IMR-90 (cell line): Measurements from ENCODE around the gene GINS1. TPM values are rescaled to one million over a fixed set of nuclear protein-coding genes. Genes with fewer than 3 reads are reported as not detected.
A peak's percentile ranks its signal among the peaks of the same experiment; 100 is the strongest.

Experiments
- ATAC-seq: fragments of 200-7000 bp; cut with Tn5 transposase; 2 replicates; pipeline ENCODE4 v1.9.1; 2020; ENCODE audit warnings: low read depth, mild to moderate bottlenecking, moderate library complexity
- BruUV-seq: library from RNA; stranded (reverse); fragments of 400-500 nt; replicated peaks from 2 replicates; lab custom pipeline; 2021; lab: Mats Ljungman, UMichigan
- CTCF ChIA-PET: fragments of 300-600 bp; formaldehyde crosslinking; extraction: SDS; loops from one replicate; lab custom pipeline; 2021; ENCODE audit warnings: antibody characterized with exemption; lab: Yijun Ruan, JAX
- POLR2A ChIA-PET: fragments of 300-600 bp; sonication (Branson Sonifier 250); formaldehyde crosslinking; loops from one replicate; lab custom pipeline; 2022; ENCODE audit warnings: antibody characterized with exemption; ENCODE audit not compliant: unreplicated experiment; lab: Charles Lee
- DNase-seq: peaks from one replicate; pipeline ENCODE4 v3.0.0; 2013
- H2AFZ ChIP-seq: replicated peaks from 2 replicates; pipeline ENCODE3; 2013; ENCODE audit warnings: low read length, mild to moderate bottlenecking; ENCODE audit not compliant: poor library complexity
- H2AK5ac ChIP-seq: 2 replicates; pipeline ENCODE4 v1.6.1; 2013; ENCODE audit warnings: low read depth, low read length, inconsistent platforms
- H2AK9ac ChIP-seq: replicated peaks from 2 replicates; pipeline ENCODE3; 2013; ENCODE audit warnings: mild to moderate bottlenecking, low read depth, low read length, moderate library complexity; ENCODE audit not compliant: poor library complexity
- H2BK120ac ChIP-seq: 2 replicates; pipeline ENCODE4 v1.6.1; 2013; ENCODE audit warnings: low read depth, low read length, inconsistent platforms
- H2BK15ac ChIP-seq: 3 replicates; pipeline ENCODE4 v1.6.1; 2013; ENCODE audit warnings: low read depth, low read length, inconsistent platforms
- H2BK20ac ChIP-seq: 2 replicates; pipeline ENCODE4 v1.6.1; 2013; ENCODE audit warnings: low read depth, mild to moderate bottlenecking, inconsistent platforms, low read length, moderate library complexity
- H2BK5ac ChIP-seq: 2 replicates; pipeline ENCODE4 v1.6.1; 2013; ENCODE audit warnings: mild to moderate bottlenecking, low read depth, low read length, inconsistent platforms; ENCODE audit not compliant: poor library complexity, severe bottlenecking
- H3K14ac ChIP-seq: replicated peaks from 2 replicates; pipeline ENCODE4 v1.6.1; 2013; ENCODE audit warnings: low read depth, low read length, inconsistent platforms
- H3K18ac ChIP-seq: 2 replicates; pipeline ENCODE4 v1.6.1; 2013; ENCODE audit warnings: low read depth, low read length, control low read depth
- H3K23ac ChIP-seq: 2 replicates; pipeline ENCODE4 v1.6.1; 2013; ENCODE audit warnings: low read depth, low read length, inconsistent platforms
- H3K27ac ChIP-seq: 2 replicates; pipeline ENCODE4 v1.5.1; 2013; ENCODE audit warnings: mild to moderate bottlenecking, control low read depth, low read length; ENCODE audit not compliant: insufficient read depth
- H3K27me3 ChIP-seq: 2 replicates; pipeline ENCODE4 v1.6.1; 2013; ENCODE audit warnings: low read length; ENCODE audit not compliant: control insufficient read depth, insufficient read depth
- H3K36me3 ChIP-seq: 2 replicates; pipeline ENCODE4 v1.6.1; 2013; ENCODE audit warnings: low read length, mixed read lengths; ENCODE audit not compliant: control insufficient read depth, insufficient read depth
- H3K4ac ChIP-seq: 2 replicates; pipeline ENCODE4 v1.6.1; 2013; ENCODE audit warnings: low read depth, low read length, inconsistent platforms
- H3K4me1 ChIP-seq: 2 replicates; pipeline ENCODE4 v1.6.1; 2013; ENCODE audit warnings: low read length, mixed read lengths; ENCODE audit not compliant: control insufficient read depth, insufficient read depth
- H3K4me2 ChIP-seq: 2 replicates; pipeline ENCODE4 v1.6.1; 2013; ENCODE audit warnings: low read depth, mild to moderate bottlenecking, control low read depth, low read length, moderate library complexity
- H3K4me3 ChIP-seq: 2 replicates; pipeline ENCODE4 v1.5.1; 2013; ENCODE audit warnings: low read depth, mild to moderate bottlenecking, control low read depth, low read length, moderate library complexity; ENCODE audit not compliant: insufficient read depth
- H3K56ac ChIP-seq: 2 replicates; pipeline ENCODE4 v1.6.1; 2013; ENCODE audit warnings: low read length, inconsistent platforms; ENCODE audit not compliant: insufficient read depth; ENCODE audit errors: extremely low read depth
- H3K79me1 ChIP-seq, 2 experiments: 2 replicates each; pipeline ENCODE4 v1.6.1; 2013; ENCODE audit warnings: low read length in 2 of 2, inconsistent platforms in 1 of 2, low read depth in 1 of 2
- H3K9ac ChIP-seq: 2 replicates; pipeline ENCODE4 v1.6.1; 2013; ENCODE audit warnings: low read depth, low read length, control low read depth
- H3K9me1 ChIP-seq: 2 replicates; pipeline ENCODE4 v1.6.1; 2013; ENCODE audit warnings: low read length, inconsistent platforms; ENCODE audit not compliant: insufficient read depth
- H3K9me3 ChIP-seq: 2 replicates; pipeline ENCODE4 v1.6.1; 2013; ENCODE audit warnings: low read length; ENCODE audit not compliant: control insufficient read depth, insufficient read depth
- H4K20me1 ChIP-seq: 2 replicates; pipeline ENCODE4 v1.6.1; 2013; ENCODE audit warnings: low read length, inconsistent platforms; ENCODE audit not compliant: insufficient read depth
- H4K5ac ChIP-seq: 2 replicates; pipeline ENCODE4 v1.6.1; 2013; ENCODE audit warnings: mild to moderate bottlenecking, low read depth, low read length, control low read depth
- H4K8ac ChIP-seq, 2 experiments: 2 replicates each; pipeline ENCODE4 v1.6.1; 2013; ENCODE audit warnings: low read depth in 2 of 2, low read length in 2 of 2, control low read depth in 1 of 2, inconsistent platforms in 1 of 2
- H4K91ac ChIP-seq: 2 replicates; pipeline ENCODE4 v1.6.1; 2013; ENCODE audit warnings: low read depth, low read length, inconsistent platforms; ENCODE audit not compliant: insufficient read depth
- CHD1 ChIP-seq: IDR thresholded peaks from 2 replicates; pipeline ENCODE4 v1.6.1; 2012; ENCODE audit warnings: low read depth, low read length, improper control_type of control experiment
- ELK1 ChIP-seq: fragments of 150-350 bp; IDR thresholded peaks from 2 replicates; pipeline ENCODE4 v1.6.1; 2016; ENCODE audit warnings: low read depth, mild to moderate bottlenecking, low read length, moderate library complexity, borderline replicate concordance
- FOS ChIP-seq: fragments of 150-350 bp; IDR thresholded peaks from 2 replicates; pipeline ENCODE4 v1.6.1; 2016; ENCODE audit warnings: low read depth, low read length
- POLR2A ChIP-seq: IDR thresholded peaks from 2 replicates; pipeline ENCODE4 v1.6.1; 2012; ENCODE audit warnings: mild to moderate bottlenecking, low read depth, low read length
- RAD21 ChIP-seq: IDR thresholded peaks from 2 replicates; pipeline ENCODE4 v1.6.1; 2012; ENCODE audit warnings: low read length, improper control_type of control experiment
- USF2 ChIP-seq: fragments of 150-350 bp; IDR thresholded peaks from 2 replicates; pipeline ENCODE4 v1.6.1; 2017; ENCODE audit warnings: mild to moderate bottlenecking, antibody characterized with exemption, low read length, low read depth
- WGBS, 2 experiments: methylation state at CpG; one replicate each; pipeline versions ENCODE4 v1.1.5 to v1.1.7; 2013; ENCODE audit warnings: missing lambda C conversion rate in 2 of 2; ENCODE audit not compliant: insufficient read length in 1 of 2; ENCODE audit errors: extremely low coverage in 2 of 2; 5-methylcytosine and 5-hydroxymethylcytosine counted together
- dilution Hi-C: fragments of 300-500 bp; cut with HindIII; formaldehyde crosslinking; loops from one replicate; pipeline ENCODE4 v1.14.3; 2018; ENCODE audit warnings: low sequenced_read_pairs; ENCODE audit not compliant: unreplicated experiment
- in situ Hi-C: fragments of 300-500 bp; cut with MboI; formaldehyde crosslinking; loops from 3 replicates; pipeline ENCODE4 v1.14.3; 2019; ENCODE audit warnings: low sequenced_read_pairs, inconsistent platforms, mixed read lengths
- intact Hi-C: fragments of 100-400 bp; cut with micrococcal nuclease; formaldehyde crosslinking; loops from 2 replicates; pipeline ENCODE4 v1.10.0; 2022
- polyA plus RNA-seq, 3 experiments: library from polyadenylated mRNA; depleted of rRNA; stranded (reverse); fragments of >200 nt; gene quantifications; 2 replicates each; pipeline ENCODE4 v1.2.3, GENCODE V29; 2012; ENCODE audit warnings: low replicate concordance in 1 of 3
- total RNA-seq: library from RNA; depleted of rRNA; stranded (reverse); fragments of >200 nt; gene quantifications from 2 replicates; pipeline ENCODE4 v1.2.3, GENCODE V29; 2012

Gene GINS1
- total and polyA plus RNA-seq, 2 of the 4 experiments (the other 2 are of a cell fraction) = 4.9 to 6.6 TPM

GRCh38 chr20:25464501-25465242, 57.2 kb downstream of the GINS1 start:
- H3K4me1 ChIP-seq = no peaks in the 10 kb centered on the region
- ATAC-seq (no peak), DNase-seq (no peak)
- no peak overlapping the region for H3K27ac ChIP-seq
- no peak overlapping the region for H3K4me3 ChIP-seq
- no peaks in the 10 kb centered on the region; the same call in 1 of the 2 replicates for H3K9me1 ChIP-seq
- peaks cover 40% of the 10 kb centered on the region for H3K36me3 ChIP-seq
- H2AK5ac ChIP-seq = no peak overlapping the region
- H3K14ac ChIP-seq = no peak overlapping the region
- no peak overlapping the region for H2BK5ac ChIP-seq
- H4K91ac ChIP-seq = no peak overlapping the region
- no peak overlapping the region for H2BK15ac ChIP-seq
- H3K9me3 ChIP-seq = no peaks in the 10 kb centered on the region
- ChIA-PET CTCF (no interaction called here), POLR2A (no interaction called here)
- no peak overlapping the region for H4K8ac ChIP-seq
- H3K4ac ChIP-seq = no peak overlapping the region
- dilution Hi-C loops (no loop called here), intact Hi-C loops (no loop called here), in situ Hi-C loops (no loop called here)
- 0 out of 4 replicates have a peak, but pooled peaks cover 0 to under 1% of the 10 kb centered on the region in 2 experiments for H3K79me1 ChIP-seq
- 0 out of 2 replicates have a peak, but pooled peaks cover 3% of the 10 kb centered on the region for H4K20me1 ChIP-seq
- no peaks in the 10 kb centered on the region for H3K27me3 ChIP-seq
- no peak overlapping the region for H2BK120ac ChIP-seq
- TF ChIP-seq POLR2A = no peak
- TF ChIP-seq RAD21 = no peak
- no peak for TF ChIP-seq CHD1
- no peak for TF ChIP-seq ELK1
- TF ChIP-seq FOS = no peak
- TF ChIP-seq USF2 = no peak
- H4K5ac ChIP-seq = no peak overlapping the region
- BruUV-seq = no TSS peak
- H3K18ac ChIP-seq = no peak overlapping the region
- no peak overlapping the region for H2AFZ ChIP-seq
- H3K9ac ChIP-seq = no peak overlapping the region
- H3K4me2 ChIP-seq = no peak overlapping the region
- WGBS, 2 experiments = 82% methylated on average over 8 of the region's 13 CpGs; no CpG with 5 or more reads in 1 of the 2 experiments
- no peak overlapping the region for H2BK20ac ChIP-seq
- no peak overlapping the region for H3K56ac ChIP-seq
- H2AK9ac ChIP-seq = peak overlapping the region; percentile 56
- no peak overlapping the region for H3K23ac ChIP-seq
